Left lung (tissue), 10 donors: ENCODE data around the gene KCNH4. TPM values are rescaled to one million over a fixed set of nuclear protein-coding genes. Genes with fewer than 3 reads are reported as not detected.
A peak's percentile ranks its signal among the peaks of the same experiment; 100 is the strongest.

Experiments used
- ATAC-seq: fragments of 200-7000 bp; cut with Tn5 transposase; one replicate; pipeline ENCODE4 v1.9.1; 2020; ENCODE audit warnings: moderate library complexity
- DNase-seq, 4 donors: peaks; one replicate each; pipeline ENCODE4 v3.0.0-alpha.2; 2013 to 2020
- H3K27ac ChIP-seq, 2 donors: fragments of 200-600 bp; sonication (generic) in 1 of 2; one replicate each; pipeline versions ENCODE4 v1.5.0 to v1.8.0; 2020 to 2021
- H3K27me3 ChIP-seq, 2 donors: fragments of 200-600 bp; sonication (generic) in 1 of 2; one replicate each; pipeline versions ENCODE4 v1.5.0 to v1.8.0; 2020 to 2021
- H3K36me3 ChIP-seq, 2 donors: fragments of 200-600 bp; sonication (generic) in 1 of 2; one replicate each; pipeline versions ENCODE4 v1.5.0 to v1.8.0; 2020 to 2021
- H3K4me1 ChIP-seq, 2 donors: fragments of 200-600 bp; one replicate each; pipeline ENCODE4 v1.8.0; 2021
- H3K4me3 ChIP-seq, 2 donors: fragments of 200-600 bp; sonication (generic) in 1 of 2; one replicate each; pipeline versions ENCODE4 v1.5.0 to v1.8.0; 2020 to 2021; ENCODE audit warnings: mild to moderate bottlenecking in 1 of 2
- H3K9me3 ChIP-seq, 2 donors: fragments of 200-600 bp; sonication (generic) in 1 of 2; one replicate each; pipeline versions ENCODE4 v1.5.0 to v1.8.0; 2020 to 2021
- CTCF ChIP-seq, 2 donors: fragments of 200-600 bp; sonication (generic) in 1 of 2; IDR thresholded peaks; one replicate each; pipeline versions ENCODE4 v1.5.0 to v1.8.0; 2021; ENCODE audit warnings: antibody characterized with exemption in 2 of 2
- intact Hi-C, 2 donors: fragments of 100-400 bp; cut with DNase I; formaldehyde crosslinking; loops; one replicate each; pipeline versions ENCODE4 v1.11.2 to v1.14.2; 2022
- polyA plus RNA-seq, 6 donors: library from polyadenylated mRNA; unstranded; fragments of 120-200 nt; gene quantifications; one replicate each; pipeline ENCODE4 v1.2.1, GENCODE V29; 2013; ENCODE audit not compliant: insufficient read length in 6 of 6
- total RNA-seq, 2 donors: library from RNA; stranded (reverse); fragmentation: NEBNext Ultra II Directional; extraction: Animal tissue kit (Norgen Biotek cat#: 25700); gene quantifications; one replicate each; pipeline ENCODE4 v1.2.1, GENCODE V29; 2021
- donor health status: DM: no; HTN: yes; CAD: no.
- donor health status: DM: no; HTN: no; CAD: no.

KCNH4 gene
- total and polyA plus RNA-seq, 8 donors = 0.03 to 0.16 (median 0.04) TPM; not detected in 2

- DNase-seq = no peak
- no peak overlapping the region for H3K27ac ChIP-seq
- H3K4me3 ChIP-seq = no peak overlapping the region
- no peak for TF ChIP-seq CTCF (IDR thresholded peaks at IDR 0.05)
- no peaks in the 10 kb centered on the region for H3K36me3 ChIP-seq
- intact Hi-C loops = no loop called here
- peaks cover 21 to 44% of the 10 kb centered on the region in 2 donors for H3K27me3 ChIP-seq
- no peaks in the 10 kb centered on the region for H3K9me3 ChIP-seq
- no peak for ATAC-seq
- H3K4me1 ChIP-seq = peaks cover 14 to 33% of the 10 kb centered on the region in 2 donors
Observed at GRCh38 chr17:42177684-42178083, 3.3 kb downstream of the KCNH4 start.

GRCh38 chr17:42174126-42174783 is 6.7 kb downstream of the KCNH4 start:
- Histone ChIP-seq H3K36me3 (no peaks in the 10 kb centered on the region), H3K9me3 (no peaks in the 10 kb centered on the region), H3K27me3 (peaks cover 1 to 10% of the 10 kb centered on the region in 2 donors), H3K27ac (no peak overlapping the region), H3K4me1 (peaks cover 0 to 11% of the 10 kb centered on the region in 2 donors), H3K4me3 (no peak overlapping the region)
- no peak for DNase-seq
- ATAC-seq = no peak
- TF ChIP-seq CTCF (IDR thresholded peaks at IDR 0.05) = no peak
- intact Hi-C loops = no loop called here

GRCh38 chr17:42171831-42172230 is 9.1 kb downstream of the KCNH4 start:
- Histone ChIP-seq H3K27ac (no peak overlapping the region), H3K4me1 (peaks cover 0 to 3% of the 10 kb centered on the region in 2 donors), H3K9me3 (no peaks in the 10 kb centered on the region), H3K27me3 (no peaks in the 10 kb centered on the region), H3K36me3 (no peaks in the 10 kb centered on the region), H3K4me3 (no peak overlapping the region)
- no peak for DNase-seq
- ATAC-seq = no peak
- intact Hi-C loops = no loop called here
- TF ChIP-seq CTCF (IDR thresholded peaks at IDR 0.05) = no peak

- H3K27ac ChIP-seq = no peak overlapping the region
- ATAC-seq (no peak), DNase-seq (no peak)
- no peak overlapping the region for H3K4me3 ChIP-seq
- no peaks in the 10 kb centered on the region for H3K9me3 ChIP-seq
- no peaks in the 10 kb centered on the region for H3K36me3 ChIP-seq
- no peak for TF ChIP-seq CTCF (IDR thresholded peaks at IDR 0.05)
- peaks cover 0 to 3% of the 10 kb centered on the region in 2 donors for H3K4me1 ChIP-seq
- H3K27me3 ChIP-seq = no peaks in the 10 kb centered on the region
- intact Hi-C loops = no loop called here
Observed at GRCh38 chr17:42169351-42169750, 11.6 kb downstream of the KCNH4 start.

GRCh38 chr17:42167807-42168206 is 13.1 kb downstream of the KCNH4 start:
- intact Hi-C loops = no loop called here
- no peak overlapping the region for H3K4me3 ChIP-seq
- peaks cover 0 to 3% of the 10 kb centered on the region in 2 donors for H3K4me1 ChIP-seq
- ATAC-seq (peak; percentile 40), DNase-seq (no peak)
- no peak for TF ChIP-seq CTCF (IDR thresholded peaks at IDR 0.05)
- H3K27me3 ChIP-seq = no peaks in the 10 kb centered on the region
- no peaks in the 10 kb centered on the region for H3K36me3 ChIP-seq
- H3K9me3 ChIP-seq = no peaks in the 10 kb centered on the region
- no peak overlapping the region for H3K27ac ChIP-seq
